SH-SY5Y (cell line): ENCODE measurements around the gene HYAL2.

Source experiments
- GATA2 ChIP-seq: IDR thresholded peaks from 2 replicates; pipeline ENCODE4 v1.6.1; 2011; ENCODE audit warnings: mild to moderate bottlenecking, low read depth, low read length
- GATA3 ChIP-seq: IDR thresholded peaks from 2 replicates; pipeline ENCODE4 v1.6.1; 2011; ENCODE audit warnings: low read depth, mild to moderate bottlenecking, low read length, moderate library complexity

DNA sequence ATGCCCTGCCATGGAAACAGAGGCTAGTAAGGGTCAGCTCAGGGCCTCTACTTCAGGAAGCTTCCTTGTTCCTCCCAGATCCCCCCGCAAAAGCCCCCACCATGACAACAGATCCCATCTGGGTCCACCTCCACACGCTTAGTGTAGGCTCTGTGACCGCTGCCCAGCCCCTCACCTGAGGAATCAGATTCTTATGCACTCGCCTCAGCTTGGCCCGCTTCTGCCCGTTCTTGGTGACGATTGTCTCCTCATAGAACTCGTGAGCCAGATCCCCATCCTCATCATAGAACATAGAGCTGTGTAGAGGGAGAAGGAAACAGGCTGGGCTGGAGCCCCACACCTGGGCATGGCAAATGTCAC lies 3.6 kb upstream of the HYAL2 start:
- TF ChIP-seq GATA2 (no peak), GATA3 (no peak)
